Thyroid gland (tissue), 4 donors: ENCODE measurements around the gene PRKACA. TPM values are rescaled to one million over a fixed set of nuclear protein-coding genes. Genes with fewer than 3 reads are reported as not detected.

ENCODE experiments used
- DNase-seq, 2 donors: peaks; one replicate each; pipeline ENCODE4 v3.0.0-alpha.2; 2019
- H3K27ac ChIP-seq, 3 donors: fragments of 200-600 bp; sonication (generic); 1 replicate in 2 of 3; 2 replicates in 1 of 3; pipeline ENCODE4 v1.5.1; 2016 to 2019; ENCODE audit warnings: mild to moderate bottlenecking in 1 of 3, moderate library complexity in 1 of 3
- H3K27me3 ChIP-seq: fragments of 200-600 bp; sonication (generic); one replicate; pipeline ENCODE4 v1.5.1; 2019
- H3K36me3 ChIP-seq, 2 donors: fragments of 200-600 bp; sonication (generic); one replicate each; pipeline ENCODE4 v1.5.1; 2016 to 2019
- H3K4me1 ChIP-seq, 2 donors: fragments of 200-600 bp; sonication (generic); one replicate each; pipeline ENCODE4 v1.5.1; 2017 to 2019
- H3K4me3 ChIP-seq, 3 donors: fragments of 200-600 bp; sonication (generic); replicated peaks in 1 of 3; 1 replicate in 2 of 3; 2 replicates in 1 of 3; pipeline ENCODE4 v1.5.1; 2016; ENCODE audit warnings: mild to moderate bottlenecking in 1 of 3
- H3K9me3 ChIP-seq: fragments of 200-600 bp; sonication (generic); one replicate; pipeline ENCODE4 v1.5.1; 2017
- POLR2A ChIP-seq, 2 donors: fragments of 450-650 bp; IDR thresholded peaks; one replicate each; pipeline ENCODE4 v1.6.1; 2017; ENCODE audit warnings: antibody characterized with exemption in 2 of 2, mild to moderate bottlenecking in 2 of 2, moderate library complexity in 1 of 2
- WGBS, 2 donors: methylation state at CpG; one replicate each; pipeline ENCODE4 v1.1.5; 2017; 5-methylcytosine and 5-hydroxymethylcytosine counted together
- intact Hi-C: fragments of 100-400 bp; cut with DNase I; formaldehyde crosslinking; loops from one replicate; pipeline ENCODE4 v1.15.1; 2023
- total RNA-seq, 4 donors: library from RNA; depleted of rRNA; stranded (reverse); fragments of >200 nt; gene quantifications; one replicate each; pipeline ENCODE4 v1.2.3, GENCODE V29; 2016
- TF ChIP-seq, protein P1 (sequence below), 6 experiments: fragments of 200-600 bp in 3 of 6; fragments of 450-650 bp in 3 of 6; sonication (generic) in 3 of 6; IDR thresholded peaks; one replicate each; pipeline ENCODE4 v1.5.1; 2016 to 2019; ENCODE audit warnings: antibody characterized with exemption in 6 of 6, mild to moderate bottlenecking in 2 of 6, inconsistent platforms in 1 of 6, moderate library complexity in 1 of 6

PRKACA gene
- total RNA-seq, 4 donors from 2014 or later: 33.2 to 69.4 (median 55.5) TPM

DNA sequence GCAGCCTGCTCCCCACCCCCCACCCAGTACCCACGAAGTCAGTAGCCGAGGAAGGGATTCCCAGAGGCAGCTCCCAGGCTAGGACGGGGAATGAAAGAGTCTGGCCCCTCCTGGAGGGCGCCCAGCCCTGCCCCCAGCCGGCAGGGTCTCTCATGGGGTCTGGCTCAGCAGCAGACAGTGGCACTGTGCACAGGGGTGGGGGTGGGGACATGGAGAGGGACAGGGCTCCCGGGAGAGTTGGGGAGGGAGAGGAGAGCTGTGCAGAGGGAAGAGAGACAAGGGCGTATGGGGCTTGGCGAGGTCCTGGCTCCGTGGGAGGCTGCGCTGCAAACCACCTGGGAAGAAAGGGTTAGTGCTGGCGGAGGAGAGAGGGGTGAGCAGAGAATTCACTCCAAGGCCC, 46.5 kb upstream of the PRKACA start:
- Histone ChIP-seq H3K4me3 (no peak overlapping the region), H3K9me3 (no peaks in the 10 kb centered on the region), H3K4me1 (no peaks in the 10 kb centered on the region), H3K27me3 (no peaks in the 10 kb centered on the region), H3K36me3 (peaks cover 12 to 15% of the 10 kb centered on the region in 2 donors), H3K27ac (no peak overlapping the region)
- intact Hi-C loops: no loop called here
- DNase-seq: no peak
- TF ChIP-seq POLR2A (IDR thresholded peaks at IDR 0.05): no peak
- TF ChIP-seq, protein P1, sequence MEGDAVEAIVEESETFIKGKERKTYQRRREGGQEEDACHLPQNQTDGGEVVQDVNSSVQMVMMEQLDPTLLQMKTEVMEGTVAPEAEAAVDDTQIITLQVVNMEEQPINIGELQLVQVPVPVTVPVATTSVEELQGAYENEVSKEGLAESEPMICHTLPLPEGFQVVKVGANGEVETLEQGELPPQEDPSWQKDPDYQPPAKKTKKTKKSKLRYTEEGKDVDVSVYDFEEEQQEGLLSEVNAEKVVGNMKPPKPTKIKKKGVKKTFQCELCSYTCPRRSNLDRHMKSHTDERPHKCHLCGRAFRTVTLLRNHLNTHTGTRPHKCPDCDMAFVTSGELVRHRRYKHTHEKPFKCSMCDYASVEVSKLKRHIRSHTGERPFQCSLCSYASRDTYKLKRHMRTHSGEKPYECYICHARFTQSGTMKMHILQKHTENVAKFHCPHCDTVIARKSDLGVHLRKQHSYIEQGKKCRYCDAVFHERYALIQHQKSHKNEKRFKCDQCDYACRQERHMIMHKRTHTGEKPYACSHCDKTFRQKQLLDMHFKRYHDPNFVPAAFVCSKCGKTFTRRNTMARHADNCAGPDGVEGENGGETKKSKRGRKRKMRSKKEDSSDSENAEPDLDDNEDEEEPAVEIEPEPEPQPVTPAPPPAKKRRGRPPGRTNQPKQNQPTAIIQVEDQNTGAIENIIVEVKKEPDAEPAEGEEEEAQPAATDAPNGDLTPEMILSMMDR (IDR thresholded peaks at IDR 0.05): no peak
- 74 to 85% methylated on average over 9 to 10 of the region's 11 CpGs for WGBS, 2 donors

DNA sequence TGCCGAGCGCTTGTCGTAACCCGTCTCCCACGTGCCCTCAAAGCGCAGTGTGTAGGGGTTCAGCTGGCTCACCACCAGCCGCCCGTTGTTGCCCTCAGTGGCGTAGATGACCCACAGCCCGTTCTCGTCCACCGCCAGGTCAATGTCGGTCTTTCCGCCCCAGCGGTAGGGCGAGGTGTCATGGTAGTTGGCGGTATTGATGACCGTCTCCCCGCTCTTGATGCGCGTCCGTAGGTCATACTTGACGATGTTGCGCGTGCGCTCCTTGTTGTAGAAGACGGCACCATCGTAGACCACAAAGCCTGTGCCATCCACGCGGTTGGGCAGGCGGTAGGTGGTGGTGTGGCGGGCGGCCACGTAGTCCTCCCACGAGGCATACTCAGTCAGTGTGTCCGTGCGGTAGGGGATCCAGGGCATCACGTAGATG, 45.3 kb upstream of the PRKACA start:
- H3K4me3 ChIP-seq: no peak overlapping the region
- intact Hi-C loops: no loop called here
- WGBS, 2 donors: 97% methylated on average over 38 of the region's 38 CpGs
- no peaks in the 10 kb centered on the region for H3K27me3 ChIP-seq
- H3K9me3 ChIP-seq: no peaks in the 10 kb centered on the region
- TF ChIP-seq, protein P1 (IDR thresholded peaks at IDR 0.05): no peak
- no peak for TF ChIP-seq POLR2A (IDR thresholded peaks at IDR 0.05)
- H3K27ac ChIP-seq: no peak overlapping the region
- no peak for DNase-seq
- no peaks in the 10 kb centered on the region for H3K4me1 ChIP-seq
- peaks cover 20 to 23% of the 10 kb centered on the region in 2 donors for H3K36me3 ChIP-seq

DNA sequence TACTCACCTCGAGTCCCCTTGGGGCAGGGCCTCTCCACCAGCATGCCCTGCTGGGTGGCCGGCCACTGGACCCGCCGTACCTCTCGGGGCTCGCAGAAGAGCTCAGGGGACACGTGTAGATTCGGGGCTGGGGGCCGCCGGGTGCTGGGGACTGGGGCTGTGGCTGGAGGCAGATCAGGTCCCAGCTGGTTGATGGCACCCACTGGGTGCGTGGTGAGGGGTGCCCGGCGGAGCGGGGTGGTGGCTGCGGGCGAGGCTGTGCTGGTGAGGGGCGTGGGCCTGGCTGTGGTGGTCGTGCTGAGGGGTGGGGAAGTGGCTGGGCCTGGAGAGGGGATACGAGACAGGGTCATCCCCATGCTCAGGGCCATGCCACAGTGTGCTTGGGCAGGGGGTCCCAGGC, 43.7 kb upstream of the PRKACA start:
- Histone ChIP-seq H3K27ac (no peak overlapping the region), H3K4me1 (no peaks in the 10 kb centered on the region), H3K36me3 (peaks cover 35 to 37% of the 10 kb centered on the region in 2 donors), H3K9me3 (no peaks in the 10 kb centered on the region), H3K4me3 (no peak overlapping the region), H3K27me3 (no peaks in the 10 kb centered on the region)
- TF ChIP-seq POLR2A (IDR thresholded peaks at IDR 0.05): no peak
- TF ChIP-seq, protein P1 (IDR thresholded peaks at IDR 0.05): no peak
- 88% methylated on average over 12 of the region's 19 CpGs; no CpG with 5 or more reads in 1 of the 2 donors for WGBS, 2 donors
- intact Hi-C loops: no loop called here
- DNase-seq: no peak

DNA sequence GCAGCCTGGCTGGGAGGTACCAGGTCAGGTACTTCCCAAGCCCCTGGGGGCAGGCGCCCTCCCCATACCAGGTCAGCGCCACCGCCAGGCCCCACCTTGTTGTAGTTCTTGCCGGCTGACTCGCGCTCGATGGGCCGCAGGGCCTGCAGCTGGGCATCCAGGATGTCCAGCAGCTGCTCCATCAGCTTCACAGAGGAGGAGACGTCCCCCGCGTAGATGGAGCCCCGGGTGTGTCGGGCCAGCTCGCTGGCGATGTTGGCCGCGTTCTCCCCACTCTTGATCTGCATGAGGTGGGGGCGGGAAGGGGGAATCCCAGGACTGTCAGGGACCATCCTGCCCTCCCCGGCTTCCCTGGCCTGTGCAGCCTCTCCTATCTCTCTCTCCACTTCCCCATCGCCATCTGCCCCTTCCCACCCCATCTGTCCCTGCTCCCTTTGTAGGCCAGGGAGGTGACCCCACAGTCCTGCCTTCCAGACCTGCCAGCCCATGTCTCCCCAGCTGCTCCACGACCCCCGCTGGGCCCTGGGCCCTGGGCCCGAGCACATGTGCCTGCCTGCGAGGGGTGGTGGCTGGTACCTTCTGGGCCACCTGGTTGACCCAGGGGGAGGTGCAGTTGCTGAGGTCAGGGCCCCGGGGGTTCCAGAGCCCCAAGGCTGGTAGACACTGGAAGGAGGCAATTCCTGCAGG, 42.6 kb upstream of the PRKACA start:
- H3K27ac ChIP-seq: no peak overlapping the region
- no peak overlapping the region for H3K4me3 ChIP-seq
- no peak for DNase-seq
- intact Hi-C loops: no loop called here
- H3K4me1 ChIP-seq: no peaks in the 10 kb centered on the region
- peaks cover 45 to 47% of the 10 kb centered on the region in 2 donors for H3K36me3 ChIP-seq
- TF ChIP-seq POLR2A (IDR thresholded peaks at IDR 0.05): no peak
- TF ChIP-seq, protein P1 (IDR thresholded peaks at IDR 0.05): no peak
- H3K9me3 ChIP-seq: no peaks in the 10 kb centered on the region
- H3K27me3 ChIP-seq: no peaks in the 10 kb centered on the region
- WGBS, 2 donors: 91 to 93% methylated on average over 10 to 20 of the region's 25 CpGs

DNA sequence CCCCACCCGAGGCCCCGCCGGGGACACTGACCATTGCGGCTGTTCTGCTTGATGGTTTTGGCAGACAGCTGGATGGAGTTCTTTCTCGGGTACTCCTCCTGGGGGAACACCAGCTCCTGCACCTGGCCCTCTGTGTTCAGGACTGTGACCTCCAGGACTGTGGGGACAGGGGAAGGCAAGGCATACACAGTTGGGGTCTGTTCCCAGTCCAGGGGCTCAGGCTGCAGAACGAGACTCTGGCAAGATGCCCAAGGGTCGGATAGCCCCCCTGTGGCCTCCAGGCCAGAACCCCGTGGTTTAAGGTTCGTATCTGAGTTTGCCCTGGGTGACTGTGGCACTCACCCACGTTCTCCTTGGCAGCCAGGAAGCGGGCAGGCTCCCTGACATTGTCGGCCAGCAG, 41.5 kb upstream of the PRKACA start:
- WGBS, 2 donors: 78 to 80% methylated on average over 7 to 11 of the region's 12 CpGs
- Histone ChIP-seq H3K4me3 (no peak overlapping the region), H3K9me3 (no peaks in the 10 kb centered on the region), H3K36me3 (peaks cover 47 to 51% of the 10 kb centered on the region in 2 donors), H3K4me1 (no peaks in the 10 kb centered on the region), H3K27ac (no peak overlapping the region), H3K27me3 (no peaks in the 10 kb centered on the region)
- TF ChIP-seq, protein P1 (IDR thresholded peaks at IDR 0.05): no peak
- TF ChIP-seq POLR2A (IDR thresholded peaks at IDR 0.05): no peak
- intact Hi-C loops: no loop called here
- DNase-seq: no peak
